ENCODE measurements around the gene FOXE1.

FOXE1 gene

DNA sequence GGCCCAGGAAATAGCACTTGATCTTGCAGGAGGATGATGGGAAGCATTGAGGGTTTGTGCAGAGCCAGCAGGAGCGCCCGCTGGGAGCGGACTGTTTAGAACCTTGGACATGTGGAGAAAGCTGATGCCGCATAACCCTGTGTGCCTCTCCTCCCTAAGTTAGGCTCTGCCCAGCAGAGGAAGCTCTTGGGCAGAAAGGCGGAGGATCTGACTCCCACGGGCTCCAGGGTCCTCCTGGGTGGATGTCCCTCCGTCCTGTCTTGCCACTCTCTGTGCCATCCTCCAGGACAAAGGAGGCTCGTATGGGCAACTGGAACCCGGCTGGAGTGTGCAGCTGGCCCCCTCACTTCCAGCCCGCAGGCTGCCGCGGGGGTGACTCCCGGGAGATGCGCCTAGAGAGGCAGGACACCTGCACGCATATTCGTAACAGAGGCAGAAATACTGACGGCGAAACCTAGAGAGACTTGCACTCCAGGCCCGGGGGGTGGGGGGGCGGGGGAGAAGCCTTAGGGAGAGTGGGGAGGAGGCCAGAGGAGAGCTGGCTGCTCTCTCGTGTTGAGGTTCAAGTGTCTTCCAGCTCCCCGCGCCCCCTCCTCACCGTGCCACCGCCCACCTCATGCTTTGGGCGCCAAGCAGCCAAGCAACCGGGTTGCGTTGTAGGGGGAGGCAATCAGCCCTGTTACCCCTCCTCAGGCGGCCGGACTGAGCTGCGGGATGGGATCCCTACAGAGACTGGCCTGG, 5.4 kb upstream of the FOXE1 start:
- FAIRE-seq (no peak), DNase-seq (ENCODE audit: insufficient read length, low spot score) (no peak)

DNA sequence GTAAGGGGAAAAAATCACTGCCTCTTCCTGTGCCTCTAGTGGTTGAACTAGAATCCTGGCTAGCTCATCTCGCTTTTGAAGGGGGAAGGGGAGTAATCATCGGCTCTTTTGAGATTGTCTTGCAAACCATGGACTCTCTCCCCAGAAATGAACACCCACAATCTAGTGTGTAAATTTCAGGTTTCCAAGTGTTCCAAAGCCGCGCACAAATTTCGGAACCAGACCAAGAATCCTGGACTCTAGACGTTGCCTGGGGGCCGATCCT, 4.9 kb upstream of the FOXE1 start:
- DNase-seq (ENCODE audit: insufficient read length, low spot score) = no peak

DNA sequence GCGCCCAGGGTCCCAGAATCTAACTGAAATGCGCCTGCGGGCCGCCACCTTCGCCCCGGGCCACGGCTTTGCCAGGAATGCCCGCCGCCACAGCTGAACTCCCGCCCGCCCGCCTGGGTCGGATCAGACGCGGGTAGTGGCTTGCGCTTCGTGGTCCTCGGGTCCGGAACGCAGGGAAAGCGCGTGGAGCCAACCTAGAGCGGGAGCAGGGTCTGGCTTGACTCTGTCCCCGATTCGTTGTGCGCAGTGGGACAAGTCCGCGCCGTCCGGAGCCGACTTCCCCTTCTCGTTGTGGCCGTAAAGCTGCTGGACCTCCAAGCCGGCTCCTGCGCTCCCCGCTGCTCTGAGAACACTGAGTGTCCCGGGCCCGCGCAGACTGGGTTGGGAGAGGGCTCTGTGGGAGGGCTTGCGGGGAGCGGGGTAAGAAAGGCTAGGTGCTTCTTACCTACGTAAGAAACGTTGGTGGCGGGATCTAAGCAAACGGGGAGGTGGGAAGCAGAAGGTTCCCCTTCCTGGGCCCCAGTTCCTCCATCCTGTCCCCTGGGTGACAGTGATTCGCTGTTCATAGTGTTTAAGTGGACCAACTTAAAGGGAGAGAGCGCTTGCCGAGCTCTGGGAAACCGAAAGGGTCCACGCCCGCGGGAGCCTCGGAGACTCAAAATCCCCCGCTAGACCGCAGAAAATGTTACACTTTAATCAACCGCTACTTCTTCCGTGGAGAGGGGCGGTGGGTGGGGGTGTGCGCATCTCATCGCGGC, 4.4 kb upstream of the FOXE1 start:
- DNase-seq (ENCODE audit: insufficient read length, low spot score) (no peak), FAIRE-seq (no peak)

More for the DNA sequence above, 4.9 kb upstream of the FOXE1 start:
- FAIRE-seq = no peak

DNA sequence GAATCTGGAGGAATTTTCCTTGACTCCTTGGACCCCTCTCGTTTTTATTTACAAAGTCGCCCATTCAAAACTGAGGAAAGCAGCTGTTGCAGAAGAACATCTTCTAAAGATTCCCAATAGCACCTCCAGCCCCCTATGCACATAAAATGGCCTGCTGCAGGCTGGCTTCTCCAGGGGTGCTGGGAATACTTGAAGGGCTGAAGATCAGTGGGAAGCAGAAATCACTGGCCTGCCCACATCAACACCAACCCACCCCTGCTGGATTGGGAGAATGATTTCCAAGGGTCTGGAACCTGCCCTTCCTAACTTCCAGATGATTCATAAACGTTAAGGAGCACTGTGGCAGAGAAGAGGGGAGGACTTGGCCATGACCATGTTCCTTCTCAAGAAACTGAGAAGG, 3.0 kb upstream of the FOXE1 start:
- no peak for FAIRE-seq
- DNase-seq (ENCODE audit: insufficient read length, low spot score) = no peak

DNA sequence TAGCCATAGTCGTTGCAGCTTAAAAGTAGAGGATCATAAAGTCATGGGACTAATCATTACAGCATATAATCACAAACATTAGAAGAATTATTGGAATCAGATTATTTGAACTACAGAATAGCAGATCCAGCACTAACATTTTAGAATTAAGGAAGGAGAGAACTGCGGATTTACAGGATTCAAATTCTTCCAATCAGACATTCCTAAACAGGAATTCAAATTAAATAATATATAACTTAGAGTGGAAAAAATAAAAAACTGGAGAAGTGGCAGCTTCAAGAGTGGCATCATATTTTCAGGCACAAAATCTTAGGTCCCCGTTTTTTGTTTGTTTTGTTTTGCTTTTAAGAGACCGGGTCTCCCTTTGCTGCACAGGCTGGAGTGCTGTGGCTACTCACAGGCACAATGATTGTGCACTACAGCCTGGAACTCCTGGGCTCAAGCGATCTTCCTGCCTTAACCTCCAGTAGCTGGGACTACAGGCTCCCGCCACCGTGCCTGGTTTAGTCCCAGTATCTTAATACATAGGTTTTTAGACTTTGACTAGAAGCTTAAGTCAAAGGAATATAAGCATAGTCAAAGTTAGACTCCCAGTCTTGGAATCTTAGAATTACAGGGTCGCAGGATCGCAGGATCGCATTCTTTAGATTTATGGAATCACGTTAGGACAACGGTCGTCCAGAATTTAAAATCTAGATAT, 2.1 kb upstream of the FOXE1 start:
- DNase-seq (ENCODE audit: insufficient read length, low spot score) = no peak
- FAIRE-seq = no peak

DNA sequence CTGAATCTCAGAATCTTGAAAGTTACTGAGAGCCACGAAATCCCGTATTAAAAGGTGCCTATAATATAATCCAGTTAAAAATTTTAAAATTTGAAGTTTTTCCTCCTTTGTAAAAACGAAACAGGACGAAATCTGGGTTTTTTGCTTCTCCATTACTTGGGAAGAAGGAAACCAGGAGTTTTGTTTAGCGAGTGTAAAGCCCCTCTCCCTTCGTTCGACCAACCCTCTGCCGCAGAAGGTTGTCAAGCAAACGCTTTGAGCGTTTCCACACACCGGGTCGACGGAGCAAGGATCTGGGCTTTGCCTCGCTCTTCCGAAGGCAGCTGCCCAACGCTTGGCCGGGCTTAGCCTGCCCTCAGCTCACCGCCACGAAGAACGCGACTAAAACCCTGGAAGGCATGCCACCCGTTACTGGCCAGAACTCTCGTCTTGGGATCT, 1.6 kb upstream of the FOXE1 start:
- DNase-seq (ENCODE audit: insufficient read length, low spot score) (no peak), FAIRE-seq (no peak)

DNA sequence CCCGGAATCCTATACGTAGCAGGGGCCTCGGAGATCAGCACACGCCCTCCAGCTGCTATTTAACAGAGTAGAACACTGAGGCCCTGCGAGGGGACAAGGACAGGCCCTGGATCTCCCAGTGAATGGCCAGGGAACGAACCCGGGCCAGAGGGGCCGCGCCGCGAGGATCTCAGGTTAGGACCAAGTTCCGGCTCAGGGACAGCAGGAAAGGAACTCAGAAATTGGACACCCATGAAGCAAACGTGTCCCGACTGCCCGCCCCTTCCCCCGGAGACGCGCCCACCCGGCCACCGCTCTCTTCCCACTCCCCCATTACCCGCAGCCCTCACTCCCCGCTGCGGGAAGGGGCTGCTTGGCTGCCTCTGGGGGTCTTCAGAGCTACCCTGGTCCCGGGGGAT, 1.0 kb upstream of the FOXE1 start:
- FAIRE-seq = no peak
- no peak for DNase-seq (ENCODE audit: insufficient read length, low spot score)

DNA sequence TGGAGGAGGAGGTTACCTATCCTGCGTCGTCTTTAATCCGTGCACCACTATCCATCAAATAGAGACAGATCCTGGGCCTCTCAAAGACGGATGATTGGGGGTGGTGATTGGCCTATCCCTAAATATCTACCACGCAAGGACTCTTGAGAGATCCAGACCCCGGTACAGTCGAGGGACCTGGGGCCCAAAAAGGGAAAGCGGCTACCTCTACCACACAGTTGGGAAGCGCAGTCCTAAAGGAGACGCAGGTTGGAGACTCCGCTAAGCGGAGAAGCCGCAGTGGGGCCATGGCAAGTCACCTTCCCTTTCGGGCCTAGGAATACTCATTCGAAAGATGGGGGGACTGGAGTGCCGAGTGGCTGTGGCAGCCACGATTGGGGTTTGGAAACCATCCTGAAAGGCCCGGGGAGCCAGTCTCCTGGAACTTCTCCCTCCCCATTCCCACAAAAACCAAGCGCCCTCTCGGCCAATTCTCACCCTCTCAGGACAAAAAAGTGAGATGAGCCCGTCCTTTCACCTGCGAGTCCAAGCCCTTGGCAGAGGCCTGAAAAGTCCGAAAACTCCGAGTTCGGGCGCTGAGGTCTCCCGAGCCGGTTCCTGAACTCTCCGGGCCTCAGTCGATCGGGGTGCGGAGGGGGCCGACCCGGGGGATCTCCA, 499 bp upstream of the FOXE1 start:
- no peak for DNase-seq (ENCODE audit: insufficient read length, low spot score)
- FAIRE-seq = no peak

DNA sequence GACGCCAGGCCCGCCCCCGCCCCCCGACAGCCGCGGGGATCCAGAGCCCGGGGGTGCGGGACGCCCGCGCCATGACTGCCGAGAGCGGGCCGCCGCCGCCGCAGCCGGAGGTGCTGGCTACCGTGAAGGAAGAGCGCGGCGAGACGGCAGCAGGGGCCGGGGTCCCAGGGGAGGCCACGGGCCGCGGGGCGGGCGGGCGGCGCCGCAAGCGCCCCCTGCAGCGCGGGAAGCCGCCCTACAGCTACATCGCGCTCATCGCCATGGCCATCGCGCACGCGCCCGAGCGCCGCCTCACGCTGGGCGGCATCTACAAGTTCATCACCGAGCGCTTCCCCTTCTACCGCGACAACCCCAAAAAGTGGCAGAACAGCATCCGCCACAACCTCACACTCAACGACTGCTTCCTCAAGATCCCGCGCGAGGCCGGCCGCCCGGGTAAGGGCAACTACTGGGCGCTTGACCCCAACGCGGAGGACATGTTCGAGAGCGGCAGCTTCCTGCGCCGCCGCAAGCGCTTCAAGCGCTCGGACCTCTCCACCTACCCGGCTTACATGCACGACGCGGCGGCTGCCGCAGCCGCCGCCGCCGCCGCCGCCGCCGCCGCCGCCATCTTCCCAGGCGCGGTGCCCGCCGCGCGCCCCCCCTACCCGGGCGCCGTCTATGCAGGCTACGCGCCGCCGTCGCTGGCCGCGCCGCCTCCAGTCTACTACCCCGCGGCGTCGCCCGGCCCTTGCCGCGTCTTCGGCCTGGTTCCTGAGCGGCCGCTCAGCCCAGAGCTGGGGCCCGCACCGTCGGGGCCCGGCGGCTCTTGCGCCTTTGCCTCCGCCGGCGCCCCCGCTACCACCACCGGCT, 1.0 kb downstream of the FOXE1 start:
- FAIRE-seq (no peak), DNase-seq (ENCODE audit: insufficient read length, low spot score) (no peak)

DNA sequence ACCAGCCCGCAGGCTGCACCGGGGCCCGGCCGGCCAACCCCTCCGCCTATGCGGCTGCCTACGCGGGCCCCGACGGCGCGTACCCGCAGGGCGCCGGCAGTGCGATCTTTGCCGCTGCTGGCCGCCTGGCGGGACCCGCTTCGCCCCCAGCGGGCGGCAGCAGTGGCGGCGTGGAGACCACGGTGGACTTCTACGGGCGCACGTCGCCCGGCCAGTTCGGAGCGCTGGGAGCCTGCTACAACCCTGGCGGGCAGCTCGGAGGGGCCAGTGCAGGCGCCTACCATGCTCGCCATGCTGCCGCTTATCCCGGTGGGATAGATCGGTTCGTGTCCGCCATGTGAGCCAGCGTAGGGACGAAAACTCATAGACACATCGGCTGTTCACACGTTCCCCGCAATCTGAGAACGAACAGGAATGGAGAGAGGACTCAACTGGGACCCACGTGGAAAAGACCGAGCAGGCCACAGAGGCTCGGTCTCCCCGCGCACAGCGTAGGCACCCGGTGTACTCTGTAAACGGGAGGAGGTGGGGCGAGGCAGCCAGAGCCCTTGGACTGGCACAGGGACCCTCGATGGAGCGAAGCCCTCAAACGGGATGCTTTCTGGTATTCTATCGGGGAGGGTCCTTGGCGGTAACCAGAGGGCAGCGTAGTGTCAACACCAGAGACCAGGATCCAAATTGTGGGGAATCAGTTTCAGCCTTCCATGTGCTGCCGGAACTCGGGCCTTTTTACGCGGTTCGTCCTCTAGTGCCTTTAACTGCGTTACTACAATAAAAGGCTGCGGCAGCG, 1.9 kb downstream of the FOXE1 start:
- DNase-seq (ENCODE audit: insufficient read length, low spot score) = no peak

DNA sequence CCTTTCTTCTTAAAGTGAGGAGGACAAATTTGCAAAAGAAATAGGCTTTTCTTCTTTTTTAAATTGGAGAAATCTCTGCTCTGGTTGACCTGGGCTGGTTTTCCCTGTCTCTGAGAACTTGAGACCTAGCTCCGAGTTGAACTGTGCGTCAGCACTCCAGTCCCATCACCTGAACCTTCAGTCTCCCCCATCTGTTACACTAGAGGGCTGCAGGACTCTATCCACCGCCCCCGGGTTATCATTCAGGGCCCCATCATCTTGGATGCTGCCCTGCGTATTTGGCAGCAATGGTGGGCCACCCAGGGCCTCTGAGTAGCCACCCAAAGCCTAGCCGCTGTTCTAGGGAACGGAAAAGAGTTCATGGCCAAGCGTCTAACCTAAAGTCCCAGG, 2.5 kb downstream of the FOXE1 start:
- no peak for DNase-seq (ENCODE audit: insufficient read length, low spot score)
- no peak for FAIRE-seq

More for the DNA sequence above, 1.9 kb downstream of the FOXE1 start:
- no peak for FAIRE-seq

DNA sequence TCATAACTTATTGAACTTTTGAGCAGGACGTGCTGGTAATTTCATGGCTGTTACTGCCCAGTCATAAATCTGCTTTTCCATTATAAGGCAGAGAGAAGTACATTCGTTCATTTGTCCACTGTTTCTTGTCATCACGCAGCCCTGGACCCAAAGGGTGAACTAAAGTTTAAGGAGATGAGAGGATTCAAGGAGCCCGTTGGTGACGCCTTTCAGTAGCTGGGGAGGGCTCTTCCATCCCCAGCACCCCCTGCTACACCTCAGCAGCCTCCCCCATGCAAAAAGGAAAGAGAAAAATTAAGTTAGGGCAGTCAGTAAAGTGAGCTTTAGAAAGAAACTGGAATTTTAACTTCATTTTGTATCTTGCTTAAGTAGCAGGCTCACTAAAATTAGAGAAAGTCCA, 2.9 kb downstream of the FOXE1 start:
- DNase-seq (ENCODE audit: insufficient read length, low spot score) (no peak), FAIRE-seq (no peak)

DNA sequence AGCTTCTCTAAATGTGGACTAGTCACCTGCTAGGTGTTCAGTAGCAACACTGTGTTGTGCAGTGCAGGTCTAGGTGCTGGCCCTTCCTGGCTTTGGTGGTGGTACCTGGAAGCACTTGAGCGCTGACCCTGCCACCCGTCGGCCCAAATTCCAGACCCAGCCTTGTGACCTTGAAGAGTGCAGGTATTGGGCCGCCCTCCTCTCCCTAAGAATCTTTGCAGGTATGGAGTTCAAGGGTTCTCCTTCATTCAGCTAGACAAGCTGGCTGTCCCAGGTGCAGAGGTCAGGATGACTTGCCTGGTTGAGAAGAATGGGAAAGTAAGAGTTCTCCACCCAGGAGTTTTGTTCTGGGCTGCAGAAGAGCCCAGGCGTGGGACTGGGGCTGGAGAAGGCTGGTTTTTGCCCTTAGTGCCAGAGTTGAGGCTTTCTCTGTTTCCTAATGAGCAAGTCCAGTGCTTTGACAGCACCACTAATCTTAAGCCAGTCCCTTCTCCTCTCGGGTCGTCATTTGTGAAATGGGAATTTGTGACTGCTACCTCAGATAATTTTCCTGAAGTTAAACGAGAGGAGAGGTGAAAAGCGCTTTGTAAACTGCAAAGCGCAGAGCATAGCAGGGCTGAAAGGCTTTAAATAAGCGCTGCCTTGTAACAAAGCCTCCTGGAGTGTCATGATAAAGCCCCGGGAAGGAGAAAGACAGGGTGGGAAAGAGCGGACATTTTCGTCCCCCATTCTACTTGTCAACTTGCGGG, 4.0 kb downstream of the FOXE1 start:
- DNase-seq (ENCODE audit: insufficient read length, low spot score) (no peak), FAIRE-seq (no peak)

DNA sequence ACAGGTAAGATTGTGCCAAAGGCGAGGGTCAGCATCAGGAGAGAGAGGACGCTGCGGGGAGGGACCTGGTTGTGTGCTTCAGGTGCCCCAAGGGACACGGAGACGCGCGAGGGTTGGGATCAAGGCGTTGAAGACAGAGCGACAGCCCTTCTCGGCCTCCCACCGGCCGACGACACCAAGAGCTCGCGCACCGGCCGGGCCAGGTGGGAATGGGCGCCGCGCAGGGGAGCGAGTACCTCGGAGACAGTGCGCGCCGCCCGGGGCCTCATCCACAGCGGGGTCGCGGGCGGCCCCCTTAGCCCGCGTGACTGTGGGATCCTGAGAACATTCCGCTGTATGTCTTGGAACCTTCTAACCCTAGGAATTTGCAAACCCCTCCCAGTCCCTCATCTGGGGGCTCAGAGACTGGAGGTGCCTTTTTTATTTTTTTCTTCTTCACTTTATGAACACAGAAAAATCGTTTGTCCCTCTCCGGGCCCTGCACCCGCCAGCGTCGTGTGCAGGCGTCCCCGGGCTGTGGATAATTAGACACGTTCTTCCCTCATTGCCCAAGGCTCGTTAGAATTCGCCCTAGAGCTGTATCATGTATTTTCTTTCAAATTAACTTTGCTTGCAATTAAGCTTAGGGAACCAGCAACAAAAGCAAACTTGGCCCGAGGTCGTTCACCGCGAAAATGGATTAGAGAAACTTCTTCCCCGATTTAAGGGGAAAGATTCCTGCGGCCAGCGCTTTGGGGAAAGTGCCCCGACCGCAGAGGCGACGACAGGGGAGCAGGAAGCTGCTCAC, 4.8 kb downstream of the FOXE1 start:
- FAIRE-seq = no peak

DNA sequence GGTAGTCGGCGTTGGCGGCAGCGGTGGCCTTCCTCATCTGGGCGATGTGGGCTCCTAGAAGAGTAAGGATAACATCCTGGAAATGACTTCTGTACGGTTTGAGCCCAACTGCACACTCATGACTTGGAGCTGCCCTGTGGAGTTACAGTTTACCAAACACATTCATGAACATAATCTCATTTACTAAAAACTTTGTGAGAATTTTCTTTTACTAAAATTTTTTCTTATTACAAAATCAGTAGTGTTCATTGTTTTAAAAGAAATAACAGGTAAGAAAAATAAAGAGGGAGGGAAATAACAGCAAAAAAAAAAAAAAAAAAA, 5.3 kb downstream of the FOXE1 start:
- FAIRE-seq = no peak
- DNase-seq (ENCODE audit: insufficient read length, low spot score) = no peak

More for the DNA sequence above, 4.8 kb downstream of the FOXE1 start:
- no peak for DNase-seq (ENCODE audit: insufficient read length, low spot score)

DNA sequence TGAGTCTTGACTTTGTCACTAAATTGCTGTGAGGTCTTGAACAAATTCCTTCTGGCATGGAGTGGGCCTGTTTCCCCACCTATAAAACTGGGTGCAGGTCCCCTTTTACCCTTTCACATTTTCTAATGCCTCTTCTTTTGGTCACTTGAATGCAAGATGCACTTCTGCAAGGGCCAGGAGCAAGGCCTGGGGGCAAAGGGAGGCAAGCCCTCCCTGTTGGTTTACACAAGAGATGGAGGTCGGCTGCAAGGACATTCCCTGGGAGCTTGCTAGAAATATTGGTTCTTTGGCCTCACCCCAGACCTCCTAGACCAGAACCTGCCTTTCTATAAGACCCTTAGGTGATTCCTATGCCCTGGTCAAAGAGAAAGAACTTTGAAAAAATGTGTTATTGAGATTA, 5.8 kb downstream of the FOXE1 start:
- FAIRE-seq (no peak), DNase-seq (ENCODE audit: insufficient read length, low spot score) (no peak)

DNA sequence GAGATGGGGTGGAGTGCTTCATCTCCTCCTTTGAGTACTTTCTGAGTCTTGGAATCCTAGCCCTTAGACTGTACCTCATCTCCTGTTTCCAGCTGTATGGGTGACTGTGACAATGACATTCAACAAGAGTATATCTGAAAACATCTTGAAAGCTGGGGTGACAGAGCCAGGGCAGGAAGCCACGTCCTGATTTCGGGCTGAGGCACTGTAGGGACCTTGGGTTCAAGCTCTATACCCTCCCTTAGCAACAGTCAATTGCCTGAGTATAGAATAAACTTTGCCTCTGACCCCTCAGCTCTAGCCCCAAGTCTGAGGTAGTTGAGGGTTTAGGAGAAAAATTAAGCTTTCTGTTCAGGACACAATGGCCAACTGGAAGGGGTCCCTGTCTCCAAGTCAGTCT, 6.3 kb downstream of the FOXE1 start:
- DNase-seq (ENCODE audit: insufficient read length, low spot score) (no peak), FAIRE-seq (no peak)

DNA sequence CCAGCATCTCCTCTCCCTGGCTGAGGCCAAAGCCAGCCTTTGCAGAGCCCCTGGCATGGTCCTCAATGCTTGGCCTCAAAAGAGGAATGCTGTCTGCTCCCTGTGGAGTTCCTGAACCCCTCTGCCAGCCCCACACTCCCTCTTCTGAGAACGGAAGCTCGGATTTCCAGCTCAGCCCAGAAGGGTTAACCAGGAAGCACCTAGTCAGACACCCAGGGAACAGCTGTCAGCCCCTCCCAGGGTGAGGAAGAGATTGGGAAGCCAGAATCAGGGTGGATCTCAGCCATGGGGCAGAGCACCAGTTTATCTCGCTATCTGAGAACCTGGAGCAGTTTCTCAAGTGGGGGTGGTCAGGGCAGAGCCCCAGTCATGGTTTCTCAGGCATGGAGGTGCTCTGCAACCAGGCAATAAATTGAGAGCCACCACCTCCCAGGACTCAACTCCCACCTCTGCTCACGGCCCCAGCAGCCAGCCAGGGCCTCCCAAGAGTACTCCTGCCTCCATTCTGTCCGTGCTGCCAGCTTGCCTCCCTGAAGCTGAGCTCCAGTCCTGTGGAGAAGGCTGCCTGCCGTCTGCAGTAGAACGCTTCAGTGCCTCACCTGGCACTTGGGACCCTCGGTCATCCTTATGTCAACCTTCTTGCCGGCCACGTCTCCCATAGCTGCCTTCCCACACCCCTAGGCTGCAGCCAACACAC, 7.6 kb downstream of the FOXE1 start:
- DNase-seq (ENCODE audit: insufficient read length, low spot score) (no peak), FAIRE-seq (no peak)
